Anterior cingulate cortex (tissue), 58 donors: ENCODE results near the gene CHST12.

Source experiments
- DNase-seq, 58 donors: peaks; one replicate each; lab custom pipeline; 2025; lab: John Stamatoyannopoulos, UW

CHST12 gene

GRCh38 chr7:2494191-2495130 lies 91.0 kb downstream of the CHST12 start:
- no peak for DNase-seq

GRCh38 chr7:2495418-2496299 lies 92.2 kb downstream of the CHST12 start:
- peak in 1 of 58 donors; percentile 36 for DNase-seq

- no peak for DNase-seq
These were observed 93.0 kb downstream of the CHST12 start for GRCh38 chr7:2496375-2496774.

- no peak for DNase-seq
These were observed 93.7 kb downstream of the CHST12 start for GRCh38 chr7:2497065-2497464.

- no peak for DNase-seq
These were observed 94.3 kb downstream of the CHST12 start for GRCh38 chr7:2497500-2498336.
